GM19372 (cell line): ENCODE results near the gene KRT75.
"Not testable (repeated sequence)": the region's sequence is repeated elsewhere in the genome, so short reads cannot be mapped to it uniquely, and the experiment has no call there.

Experiments used
- ATAC-seq: cut with Tn5 transposase; IDR thresholded peaks from one replicate; pipeline ENCODE4 v1.9.1; 2021; ENCODE audit warnings: mild to moderate bottlenecking, low read depth, moderate library complexity; ENCODE audit not compliant: unreplicated experiment

Gene KRT75

DNA sequence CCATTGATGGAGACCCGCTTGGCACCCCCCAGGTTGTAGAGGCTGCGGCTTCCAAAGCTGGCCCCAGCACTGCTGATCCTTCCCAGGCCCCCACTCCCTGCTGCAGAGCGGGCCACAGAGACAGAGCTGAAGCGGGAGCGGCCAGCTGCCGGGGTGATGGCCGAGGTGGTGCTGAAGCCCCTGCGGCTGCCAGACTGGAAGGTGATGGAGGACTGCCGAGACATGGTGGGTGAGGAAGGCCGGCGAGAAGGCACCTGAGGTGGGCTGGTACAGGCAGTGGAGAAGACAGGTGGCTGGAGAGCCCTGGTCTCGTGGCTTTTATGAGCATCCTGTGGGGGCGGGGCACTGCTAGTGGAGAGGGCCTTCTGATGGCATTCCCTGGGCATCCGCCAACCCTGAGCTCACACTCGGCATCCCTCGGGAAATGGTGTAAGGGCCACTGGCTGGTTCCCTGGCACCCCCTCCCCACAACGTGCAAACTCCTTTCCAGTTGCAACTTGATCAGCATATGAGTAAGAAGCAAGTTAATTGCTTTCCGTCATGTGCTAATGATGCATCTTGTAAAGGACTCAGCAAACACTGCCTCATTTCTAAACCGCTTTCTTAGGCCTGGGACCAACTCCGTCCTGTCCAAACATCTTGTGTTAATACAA lies at the start of gene KRT75:
Gene KRT75, minus strand, starts transcription at position 291 of the 653 bp plus-strand sequence. Its CDS starts 67 bp downstream, at position 224.
- no peak for ATAC-seq

DNA sequence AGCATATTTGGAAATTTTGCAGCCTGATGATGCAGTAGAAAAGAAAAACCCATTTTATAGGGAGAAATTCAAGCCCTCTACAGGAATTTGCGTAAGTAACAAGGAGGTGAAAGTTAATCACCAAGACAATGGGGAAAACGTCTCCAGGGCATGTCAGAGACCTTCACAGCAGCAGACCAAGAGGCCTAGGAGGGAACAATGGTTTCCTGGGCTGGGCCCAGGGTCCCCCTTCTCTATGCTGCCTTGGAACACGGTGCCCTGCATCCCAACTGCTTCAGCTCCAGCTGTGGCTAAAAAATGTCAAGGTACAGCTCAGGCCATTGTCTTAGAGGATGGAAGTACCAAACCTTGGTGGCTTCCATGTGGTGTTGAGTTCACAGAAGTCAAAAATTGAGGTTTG lies 45.9 kb upstream of the KRT75 start:
- no peak for ATAC-seq

DNA sequence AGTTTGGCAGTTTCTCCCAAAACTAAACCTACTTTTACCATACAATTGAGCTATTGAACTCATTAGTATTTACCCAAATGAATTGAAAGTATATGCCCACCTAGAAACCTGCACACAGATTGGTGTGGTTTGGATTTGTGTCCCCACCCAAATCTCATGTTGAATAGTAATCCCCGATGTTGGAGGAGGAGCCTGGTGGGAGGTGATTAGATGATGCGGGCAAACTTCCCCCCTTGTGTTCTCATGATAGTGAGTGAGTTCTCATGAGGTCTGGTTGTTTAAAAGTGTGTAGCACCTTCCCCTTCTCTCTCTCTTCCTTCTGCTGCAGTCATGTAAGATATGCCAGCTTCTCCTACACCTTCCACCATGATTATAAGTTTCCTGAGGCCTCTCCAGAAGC lies 43.5 kb upstream of the KRT75 start:
- no peak for ATAC-seq

DNA sequence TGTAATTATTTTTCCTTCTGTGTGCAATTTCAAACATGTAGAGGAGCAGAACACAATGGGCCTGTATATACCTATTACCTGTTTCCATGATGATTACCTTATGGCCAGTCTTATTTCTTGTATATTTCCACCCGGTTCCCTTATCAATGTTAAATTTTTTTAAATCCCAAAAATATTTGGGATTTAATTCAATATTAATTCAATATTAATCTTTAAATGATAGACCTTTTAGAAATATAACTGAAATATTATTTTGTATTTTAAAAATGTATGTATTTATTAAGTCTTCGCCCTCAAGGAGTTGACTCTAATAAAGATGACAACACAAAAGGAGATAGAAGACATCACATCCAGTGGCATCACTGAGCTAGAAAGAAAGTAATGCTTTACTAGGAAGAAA lies 40.0 kb upstream of the KRT75 start:
- no peak for ATAC-seq

DNA sequence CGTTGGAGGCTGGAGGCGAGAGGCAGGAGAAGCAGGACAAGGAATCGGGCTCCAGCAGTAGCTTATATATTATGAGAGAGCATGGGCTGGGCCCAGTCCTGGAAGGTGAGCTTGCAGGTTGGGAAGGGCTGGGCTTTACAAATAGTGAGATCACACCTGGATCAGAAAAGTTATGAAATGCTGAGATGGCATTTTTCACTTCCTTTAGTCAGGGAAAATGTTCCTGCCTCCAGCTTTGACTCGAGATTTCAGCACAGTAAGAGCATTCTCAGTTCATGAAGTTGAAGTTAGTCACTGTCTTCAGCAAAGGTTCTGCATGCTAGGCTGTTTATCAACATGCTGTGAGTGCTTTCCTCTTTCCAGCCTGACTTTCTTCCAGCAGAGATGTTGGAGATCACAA lies 39.6 kb upstream of the KRT75 start, which contains the start of gene KRT6C:
Gene KRT6C, minus strand, starts transcription at position 38 of the 400 bp plus-strand sequence. CDS start 68 bp downstream, outside the sequence.
- no peak for ATAC-seq

DNA sequence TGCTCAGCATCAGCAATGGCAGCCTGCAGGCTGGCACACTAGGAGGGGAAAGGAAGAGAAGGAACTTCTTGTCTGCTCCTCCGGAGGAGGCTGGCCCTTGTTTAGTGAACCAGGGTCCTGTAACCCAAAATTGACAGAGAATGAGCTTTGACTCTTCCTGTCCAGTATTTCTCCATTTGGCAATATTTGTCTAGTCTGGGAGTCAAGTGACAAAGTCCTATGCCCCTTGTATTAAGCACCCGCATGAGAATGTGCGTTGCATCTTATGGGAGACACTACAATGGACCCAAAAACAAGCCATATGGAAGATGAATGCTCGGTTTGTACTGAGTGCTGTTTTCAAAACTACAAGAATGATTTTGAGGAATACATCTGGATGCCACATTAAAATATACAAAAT lies 35.7 kb upstream of the KRT75 start:
- ATAC-seq = no peak

DNA sequence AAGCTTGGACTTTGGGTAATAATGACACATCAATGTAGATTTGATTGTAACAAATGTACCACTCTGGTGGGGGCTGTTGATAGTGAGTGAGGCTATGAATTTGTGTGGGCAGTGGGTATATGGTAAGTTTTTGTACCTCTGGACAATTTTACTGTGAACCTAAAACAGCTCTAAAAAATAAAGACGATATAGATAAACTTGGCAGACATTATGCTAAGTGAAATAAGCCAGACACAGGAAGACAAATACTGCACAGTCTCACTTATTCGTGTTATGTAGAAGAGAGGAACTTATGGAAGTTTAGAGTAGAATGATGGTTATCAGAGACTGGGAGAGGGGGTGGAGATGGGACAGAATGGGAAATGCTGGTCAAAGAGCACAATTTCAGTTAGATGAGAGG lies 30.7 kb upstream of the KRT75 start:
- no peak for ATAC-seq

DNA sequence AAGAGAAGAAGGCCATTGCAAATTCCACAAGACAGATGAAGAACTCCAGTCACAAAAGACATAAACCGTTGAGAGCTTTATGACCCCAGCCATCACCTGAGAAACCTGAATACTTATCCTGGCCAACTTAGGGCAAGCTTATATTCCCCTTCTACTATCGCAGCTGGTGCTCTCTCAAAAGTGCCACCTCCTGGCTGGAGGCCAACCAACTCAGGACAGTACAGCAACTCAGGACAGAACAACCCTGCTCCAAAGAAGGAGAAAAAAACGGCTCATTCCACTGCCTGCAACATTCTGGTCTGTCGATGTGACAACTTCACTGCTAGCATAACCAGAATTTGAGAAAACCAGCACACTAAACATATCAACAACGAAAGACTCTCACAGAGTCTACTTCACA lies 27.5 kb upstream of the KRT75 start:
- no peak for ATAC-seq

DNA sequence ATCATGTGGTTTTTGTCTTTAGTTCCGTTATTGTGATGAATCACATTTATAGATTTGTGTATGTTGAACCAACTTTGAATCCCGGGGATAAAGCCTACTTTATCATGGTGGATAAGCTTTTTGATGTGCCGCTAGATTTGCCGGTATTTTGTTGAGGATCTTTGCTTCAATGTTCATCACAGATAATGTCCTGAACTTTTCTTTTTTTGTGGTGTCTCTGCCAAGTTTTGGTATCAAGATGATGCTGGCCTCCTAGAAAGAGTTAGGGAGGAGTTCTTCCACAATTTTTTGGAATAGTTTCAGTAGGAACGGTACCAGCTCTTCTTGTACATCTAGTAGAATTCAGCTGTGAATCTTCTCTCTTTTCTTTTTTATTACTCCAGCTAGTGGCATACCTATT lies 24.7 kb upstream of the KRT75 start:
- ATAC-seq = no peak

DNA sequence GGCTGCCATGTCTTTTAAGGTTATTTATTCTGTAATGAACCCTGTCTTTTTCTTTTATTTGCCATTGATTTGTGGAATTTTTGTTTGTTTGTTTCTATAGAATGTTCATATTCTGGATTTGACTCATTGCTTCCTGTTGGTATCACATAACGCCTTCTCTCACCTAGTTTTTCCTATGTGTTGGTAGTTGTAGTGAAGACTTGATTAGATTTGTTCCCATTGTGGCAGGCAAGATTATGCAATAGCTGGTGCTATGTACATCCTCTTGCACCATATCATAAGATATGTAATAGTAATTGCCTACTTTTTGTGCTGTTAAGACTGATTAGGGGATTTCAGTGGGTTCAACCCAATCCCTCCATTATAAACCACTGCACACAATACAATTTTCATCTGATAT lies 21.6 kb upstream of the KRT75 start:
- ATAC-seq = no peak

DNA sequence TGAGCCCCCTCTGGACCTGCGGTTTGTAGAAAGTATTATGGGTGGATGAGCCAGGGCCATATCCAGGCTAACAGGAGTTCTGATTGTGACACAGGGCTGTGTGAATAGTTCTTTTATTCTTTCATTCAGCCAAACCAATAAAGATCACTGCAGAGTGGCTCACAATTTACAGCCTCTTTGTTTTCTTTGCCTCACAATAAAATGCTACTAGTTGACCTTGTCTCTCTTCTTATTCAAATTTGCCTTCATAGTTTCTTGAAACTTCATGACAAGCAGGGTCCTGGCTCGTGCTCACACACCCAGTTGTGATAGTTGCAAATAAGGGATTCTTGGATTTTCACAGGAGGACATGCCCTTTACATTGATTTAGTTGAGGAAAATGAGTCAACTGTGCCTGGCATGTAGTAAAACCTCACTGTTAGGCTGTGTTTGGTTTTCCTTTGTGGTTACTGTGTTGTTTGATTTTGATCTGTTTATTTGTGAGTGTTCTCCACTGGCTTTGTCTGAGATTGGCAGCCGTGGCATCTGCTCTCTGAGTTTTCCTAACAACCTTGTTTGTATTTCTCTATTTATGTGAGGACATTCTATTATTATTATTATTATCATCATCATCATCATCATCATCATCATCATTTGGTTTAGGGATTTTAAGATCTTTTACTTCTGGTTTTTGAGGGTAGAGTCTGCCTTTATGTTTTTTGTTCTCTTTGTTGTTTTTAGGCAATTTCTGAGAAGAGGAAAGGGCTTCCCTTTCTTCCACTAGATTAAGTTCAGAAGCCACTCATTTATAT lies 20.4 kb upstream of the KRT75 start:
- no peak for ATAC-seq

DNA sequence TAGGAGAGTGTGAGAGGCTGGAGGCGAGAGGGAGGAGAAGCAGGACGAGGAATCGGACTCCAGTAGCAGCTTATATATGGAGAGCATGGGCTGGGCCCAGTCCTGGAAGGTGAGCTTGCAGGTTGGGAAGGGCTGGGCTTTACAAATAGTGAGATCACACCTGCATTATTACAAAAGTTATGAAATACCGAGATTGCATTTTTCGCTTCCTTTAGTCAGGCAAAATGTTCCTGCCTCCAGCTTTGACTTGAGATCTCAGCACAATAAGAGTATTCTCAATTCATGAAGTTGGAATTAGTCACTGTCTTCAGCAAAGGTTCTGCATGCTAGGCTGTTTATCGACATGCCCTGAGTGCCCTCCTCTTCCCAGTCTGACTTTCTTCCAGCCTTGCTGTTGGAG lies 17.9 kb upstream of the KRT75 start, which contains the start of gene KRT6B:
Gene KRT6B, minus strand, starts transcription at position 46 of the 400 bp plus-strand sequence. CDS start 68 bp downstream, outside the sequence.
- no peak for ATAC-seq

DNA sequence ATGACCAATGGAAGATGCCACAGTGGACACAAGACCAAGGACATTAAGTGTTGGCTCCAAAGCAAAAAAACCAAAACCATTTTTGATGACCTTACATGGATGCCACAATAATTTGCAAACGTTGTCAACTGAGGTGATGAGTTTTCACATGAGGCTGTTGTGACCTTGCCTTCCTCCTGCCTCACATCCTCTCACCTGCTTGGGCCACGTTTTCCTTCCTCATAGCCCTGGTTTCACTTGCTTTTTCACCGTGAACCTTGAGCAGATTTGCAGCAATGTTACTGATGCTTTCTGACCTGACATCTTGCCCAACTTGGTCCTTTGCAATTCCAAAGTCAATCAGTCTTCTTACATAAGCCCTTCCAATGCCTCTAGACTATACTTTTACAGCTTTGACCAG lies 14.1 kb upstream of the KRT75 start:
- no peak for ATAC-seq

DNA sequence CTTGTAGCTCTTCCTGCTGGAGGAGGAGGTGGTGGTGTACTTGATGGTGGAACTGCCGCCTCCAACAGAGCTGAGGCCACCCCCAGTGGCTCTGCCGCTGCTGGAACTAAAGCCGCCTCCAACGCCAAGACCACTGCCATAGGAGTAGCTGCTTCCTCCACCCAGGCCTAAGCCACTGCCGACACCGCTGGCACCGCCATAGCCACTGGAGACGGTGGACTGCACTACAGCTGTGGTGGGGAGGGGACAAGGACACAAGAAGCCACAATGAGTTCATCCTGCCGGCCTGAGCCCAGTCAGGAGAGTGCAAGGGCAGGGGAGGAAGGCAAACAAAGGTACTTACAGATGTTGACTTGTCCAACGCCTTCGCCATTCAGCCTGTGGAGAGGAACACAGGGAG lies 13.0 kb upstream of the KRT75 start:
- not testable (repeated sequence) for ATAC-seq

DNA sequence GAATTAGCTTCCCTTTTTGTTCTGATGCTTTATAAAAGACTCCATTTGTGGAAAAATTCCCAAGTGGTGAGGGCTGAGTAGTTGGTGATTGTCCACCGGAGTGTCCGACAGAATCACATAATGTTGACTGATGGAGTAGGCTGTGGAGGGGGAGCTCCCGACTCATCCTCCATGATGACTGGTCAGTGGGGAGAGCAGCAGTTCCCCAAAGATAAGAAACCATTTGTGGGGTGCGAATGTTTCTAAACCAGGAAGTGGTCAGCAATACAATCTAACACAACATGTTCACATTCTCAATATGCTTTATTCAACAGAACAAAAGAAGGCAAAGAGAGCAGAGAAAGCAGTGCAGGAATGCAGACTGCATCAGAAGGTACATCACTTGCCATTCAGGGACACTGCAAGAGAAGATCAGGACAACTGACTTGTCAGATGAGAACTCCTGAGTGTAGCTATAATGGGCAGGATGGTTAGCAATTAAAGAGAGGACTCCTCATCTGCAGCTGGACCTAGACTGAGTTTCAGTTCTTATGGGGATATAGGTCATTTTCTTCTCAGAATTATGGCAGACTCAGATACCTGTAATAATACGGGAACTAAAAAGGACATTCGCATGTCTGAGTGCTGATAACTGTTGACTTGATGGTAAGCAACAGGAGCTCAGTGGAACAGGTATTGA lies 12.3 kb upstream of the KRT75 start:
- ATAC-seq = no peak

DNA sequence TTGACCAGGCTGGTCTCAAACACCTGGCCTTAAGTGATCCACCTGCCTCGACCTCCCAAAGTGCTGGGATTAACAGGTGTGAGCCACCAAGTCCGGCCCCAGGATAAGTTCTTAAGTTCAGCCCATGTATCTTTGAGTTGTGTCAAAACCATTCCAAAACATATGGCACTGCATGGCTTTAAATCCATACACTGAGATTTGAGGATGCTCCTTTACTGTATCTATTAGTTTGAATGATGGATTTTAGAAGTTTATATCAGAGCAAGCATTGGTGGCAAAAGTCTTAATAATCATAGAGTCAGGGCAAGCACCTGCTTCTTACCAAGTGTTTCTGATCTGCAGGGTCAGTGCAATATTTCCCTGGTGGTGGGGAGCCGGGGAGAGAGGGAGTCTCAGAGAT lies 11.7 kb upstream of the KRT75 start:
- no peak for ATAC-seq

DNA sequence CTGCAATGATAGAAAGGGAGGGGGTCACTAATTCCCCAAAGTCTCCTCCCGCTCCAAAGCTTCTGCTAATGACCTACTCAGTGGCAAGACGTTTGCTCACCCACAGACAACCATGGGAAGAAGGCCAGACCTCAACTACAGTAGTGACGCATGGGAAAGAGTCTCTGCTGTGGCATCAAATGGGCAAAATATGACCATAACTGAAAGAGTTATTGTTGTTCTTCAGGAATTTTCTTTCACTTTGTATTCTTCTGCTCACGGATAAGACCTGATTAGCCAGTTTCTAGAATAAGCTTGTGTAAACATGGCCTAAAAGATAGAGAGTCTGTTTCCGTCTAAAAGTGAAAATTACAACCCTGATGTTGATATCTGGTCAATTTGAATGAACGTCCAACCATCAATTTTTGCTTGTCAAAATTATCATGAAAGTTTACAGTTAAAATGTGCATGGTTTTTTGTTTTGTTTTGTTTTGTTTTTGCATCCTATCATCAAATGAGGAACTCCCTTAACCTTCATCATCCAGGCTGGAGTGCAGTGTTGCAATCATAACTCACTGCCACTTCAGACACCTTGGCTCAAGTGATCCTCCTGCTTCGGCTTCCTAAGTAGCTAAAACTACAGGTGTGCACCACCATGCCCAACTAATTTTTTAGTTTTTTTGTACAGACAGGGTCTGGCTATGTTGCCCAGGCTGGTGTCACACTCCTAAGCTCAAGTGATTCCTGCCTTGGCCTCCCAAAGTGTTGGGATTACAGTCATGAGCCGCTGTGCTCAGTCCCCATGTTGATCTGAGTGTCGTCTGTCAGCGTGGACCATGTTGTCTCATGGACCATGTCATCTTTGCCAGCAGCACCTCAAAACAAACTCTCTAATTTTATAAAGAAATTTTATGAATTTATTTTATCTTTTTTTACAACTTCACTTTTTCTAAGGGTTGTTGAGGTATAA lies 10.8 kb upstream of the KRT75 start:
- ATAC-seq = no peak

DNA sequence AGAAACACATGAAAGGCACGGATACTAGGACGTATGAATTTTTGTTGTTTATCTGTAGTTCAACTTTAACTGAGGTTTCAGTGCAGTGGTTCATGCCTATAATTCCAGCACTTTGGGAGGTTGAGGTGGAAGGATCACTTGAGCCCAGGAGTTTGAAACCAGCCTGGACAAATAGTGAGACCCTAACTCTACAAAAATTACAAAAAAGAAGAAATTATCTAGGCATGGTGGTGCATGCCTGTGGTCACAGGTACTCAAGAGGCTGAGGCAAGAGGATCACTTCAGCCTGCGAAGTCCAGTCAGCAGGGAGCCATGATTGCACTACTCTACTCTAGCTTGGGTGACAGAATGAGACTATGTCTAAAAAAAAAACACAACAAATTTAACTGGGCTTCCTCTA lies 9.8 kb upstream of the KRT75 start:
- ATAC-seq = no peak

DNA sequence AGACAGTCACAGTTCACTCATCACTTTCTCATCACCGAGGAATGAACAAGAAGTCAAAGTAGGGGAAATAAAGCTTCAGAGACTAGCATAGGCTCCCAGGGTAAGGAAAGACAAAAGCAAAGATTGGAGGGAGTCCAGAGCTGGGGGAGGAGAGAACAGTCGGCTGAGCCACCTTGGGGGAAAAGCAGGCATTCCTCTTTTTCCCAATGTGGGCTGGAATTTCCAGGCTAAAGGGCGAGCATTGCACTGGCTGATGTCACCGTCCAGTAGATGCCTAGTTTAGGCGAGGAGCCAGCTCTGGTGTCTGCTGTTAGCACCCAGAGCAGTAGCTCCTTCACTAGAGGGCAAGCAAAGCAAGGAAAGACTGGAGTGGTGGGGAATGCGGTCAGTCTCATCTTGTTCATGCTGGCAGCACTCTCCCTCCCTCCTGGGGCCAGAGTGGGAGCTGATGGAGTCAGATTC lies 8.5 kb upstream of the KRT75 start:
- ATAC-seq = no peak

DNA sequence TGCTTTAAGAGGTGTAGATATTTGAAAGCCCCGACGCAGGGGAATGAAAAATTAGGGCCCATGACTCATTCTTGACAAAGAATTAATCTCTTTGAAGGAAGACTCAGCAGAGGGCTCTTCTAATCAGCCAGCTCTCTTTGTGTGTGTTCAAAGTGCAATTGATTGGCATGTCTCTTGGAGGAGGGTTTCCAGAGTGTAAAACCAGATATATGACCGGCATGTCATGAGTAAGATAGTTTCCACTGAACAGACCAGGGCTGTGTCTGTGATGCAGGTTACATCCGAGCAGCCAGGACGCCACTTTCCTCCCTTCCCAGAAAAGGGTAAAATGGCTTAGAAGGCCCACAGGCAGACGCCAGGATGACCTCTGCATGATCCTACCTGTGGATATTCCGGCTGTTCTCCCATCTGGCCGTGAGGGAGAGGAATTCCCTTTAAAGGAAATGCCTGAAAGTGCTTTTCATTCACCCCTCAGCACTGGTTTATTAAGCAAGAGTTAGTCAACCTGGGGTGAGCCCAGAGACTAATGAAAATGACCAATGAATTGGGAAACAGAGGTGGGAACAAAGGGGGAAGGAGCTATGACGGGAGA lies 7.2 kb upstream of the KRT75 start:
- ATAC-seq = no peak
